ENCODE data around the gene VPS26B.
A peak's percentile ranks its signal among the peaks of the same experiment; 100 is the strongest.
"Not testable (repeated sequence)": the region's sequence is repeated elsewhere in the genome, so short reads cannot be mapped to it uniquely, and the experiment has no call there.

The VPS26B gene

GRCh38 chr11:134258577-134258976 lies 34.1 kb downstream of the VPS26B start:
- no peak for DNase-seq

GRCh38 chr11:134260503-134260902 lies 36.0 kb downstream of the VPS26B start:
- DNase-seq, result no peak

GRCh38 chr11:134260983-134261382 lies 36.5 kb downstream of the VPS26B start:
- no peak for DNase-seq

- peak; percentile 25 for DNase-seq
Measured at GRCh38 chr11:134261626-134262488, 37.4 kb downstream of the VPS26B start.

GRCh38 chr11:134264966-134265764 lies 40.7 kb downstream of the VPS26B start:
- DNase-seq, result no peak

- DNase-seq, result no peak
Measured at GRCh38 chr11:134266440-134266839, 42.0 kb downstream of the VPS26B start.

- DNase-seq, result no peak
Measured at GRCh38 chr11:134266841-134267251, 42.4 kb downstream of the VPS26B start.

- no peak for DNase-seq
Measured at GRCh38 chr11:134267461-134267860, 43.0 kb downstream of the VPS26B start.

- DNase-seq, result no peak
Measured at GRCh38 chr11:134267966-134268365, 43.5 kb downstream of the VPS26B start.

- DNase-seq, result peak; percentile 45
Measured at GRCh38 chr11:134270250-134270714, 45.8 kb downstream of the VPS26B start.

- DNase-seq, result no peak
Measured at GRCh38 chr11:134271978-134272377, 47.5 kb downstream of the VPS26B start.

- no peak for DNase-seq
Measured at GRCh38 chr11:134272381-134273316, 48.2 kb downstream of the VPS26B start.

GRCh38 chr11:134273317-134273712 lies 48.8 kb downstream of the VPS26B start:
- DNase-seq, result no peak

GRCh38 chr11:134275188-134275533 lies 50.7 kb downstream of the VPS26B start:
- no peak for DNase-seq

GRCh38 chr11:134275534-134276395 lies 51.3 kb downstream of the VPS26B start, which contains the start of gene GLB1L3:
GLB1L3 (plus strand) TSS chr11:134276379; CDS start chr11:134276741, 362 bp downstream.
- peak; percentile 75 for DNase-seq

- no peak for DNase-seq
Measured at GRCh38 chr11:134276396-134277182, 52.1 kb downstream of the VPS26B start.

- no peak for DNase-seq
Measured at GRCh38 chr11:134277183-134278001, 52.9 kb downstream of the VPS26B start.

- DNase-seq, result no peak
Measured at GRCh38 chr11:134278356-134278755, 53.9 kb downstream of the VPS26B start.

- not testable (repeated sequence) for DNase-seq
Measured at GRCh38 chr11:134281635-134282034, 57.2 kb downstream of the VPS26B start.

Data from central memory CD4-positive, alpha-beta T cell (primary cell).